ENCODE results near the gene WDR45B. TPM values are rescaled to one million over a fixed set of nuclear protein-coding genes. Genes with fewer than 3 reads are reported as not detected.

Gene WDR45B
- total RNA-seq, 2 donors from 2014 or later = 45.5 to 49.3 TPM

- no peak for TF ChIP-seq POLR2A (IDR thresholded peaks at IDR 0.05)
- TF ChIP-seq CTCF (IDR thresholded peaks at IDR 0.05) = no peak
- no peak for DNase-seq
- Histone ChIP-seq H3K36me3 (replicated peaks in 1 of 2; ENCODE audit: insufficient read depth in 1 of 2, low read depth in 2 of 2) (no peaks in the 10 kb centered on the region), H3K27me3 (no peaks in the 10 kb centered on the region), H3K9me3 (no peaks in the 10 kb centered on the region), H3K4me1 (peaks cover 24% of the 10 kb centered on the region), H3K4me3 (no peak overlapping the region), H3K27ac (no peak overlapping the region)
- intact Hi-C loops (cut with DNase I) = no loop called here
- ATAC-seq = no peak
- WGBS, 2 donors = 91 to 93% methylated on average over 6 to 8 of the region's 8 CpGs
These were observed 40.8 kb upstream of the WDR45B start for GRCh38 chr17:82689077-82689476.

- Histone ChIP-seq H3K4me3 (no peak overlapping the region), H3K27ac (peak overlapping the region in 3 of 4 donors; percentile 69 to 79 (median 73)), H3K36me3 (replicated peaks in 1 of 2; ENCODE audit: insufficient read depth in 1 of 2, low read depth in 2 of 2) (no peaks in the 10 kb centered on the region), H3K27me3 (no peaks in the 10 kb centered on the region), H3K9me3 (no peaks in the 10 kb centered on the region), H3K4me1 (peaks cover 31% of the 10 kb centered on the region)
- intact Hi-C loops (cut with DNase I) = no loop called here
- WGBS, 2 donors = 85 to 92% methylated on average over 6 to 9 of the region's 9 CpGs
- TF ChIP-seq CTCF (IDR thresholded peaks at IDR 0.05) (no peak), POLR2A (IDR thresholded peaks at IDR 0.05) (no peak)
- ATAC-seq = no peak
- no peak for DNase-seq
These were observed 39.6 kb upstream of the WDR45B start for GRCh38 chr17:82687871-82688270.

- H3K27ac ChIP-seq = peak overlapping the region; percentile 44 to 79 (median 71)
- peak in 1 of 3 donors; percentile 17 for TF ChIP-seq POLR2A (IDR thresholded peaks at IDR 0.05)
- TF ChIP-seq CTCF (IDR thresholded peaks at IDR 0.05) = no peak
- WGBS, 2 donors = 43 to 53% methylated on average over 4 to 10 of the region's 10 CpGs
- peak in 2 of 4 donors; percentile 37 to 41 for DNase-seq
- H3K4me3 ChIP-seq = no peak overlapping the region
- H3K27me3 ChIP-seq = no peaks in the 10 kb centered on the region
- ATAC-seq = peak; percentile 79
- H3K36me3 ChIP-seq (replicated peaks in 1 of 2; ENCODE audit: insufficient read depth in 1 of 2, low read depth in 2 of 2) = no peaks in the 10 kb centered on the region
- H3K4me1 ChIP-seq = peaks cover 31% of the 10 kb centered on the region
- intact Hi-C loops (cut with DNase I) = no loop called here
- H3K9me3 ChIP-seq = no peaks in the 10 kb centered on the region
These were observed 39.2 kb upstream of the WDR45B start for GRCh38 chr17:82687375-82687861.

GRCh38 chr17:82686366-82687324, 38.4 kb upstream of the WDR45B start:
- Histone ChIP-seq H3K36me3 (replicated peaks in 1 of 2; ENCODE audit: insufficient read depth in 1 of 2, low read depth in 2 of 2) (no peaks in the 10 kb centered on the region), H3K9me3 (no peaks in the 10 kb centered on the region), H3K27me3 (no peaks in the 10 kb centered on the region), H3K4me1 (peaks cover 31% of the 10 kb centered on the region), H3K4me3 (no peak overlapping the region), H3K27ac (peak overlapping the region; percentile 54 to 79 (median 71))
- TF ChIP-seq CTCF (IDR thresholded peaks at IDR 0.05) (no peak), POLR2A (IDR thresholded peaks at IDR 0.05) (no peak)
- DNase-seq (no peak), ATAC-seq (no peak)
- intact Hi-C loops (cut with DNase I) = no loop called here
- 89 to 93% methylated on average over 11 to 17 of the region's 19 CpGs for WGBS, 2 donors

Data from body of pancreas (tissue), 4 donors.